ENCODE results near the gene FBXW8. TPM values are rescaled to one million over a fixed set of nuclear protein-coding genes. Genes with fewer than 3 reads are reported as not detected.

Gene FBXW8
- total and polyA plus RNA-seq, 2 donors (not counting 3 experiments of a cell fraction or from before 2014, with no cell fraction given) = 15.4 TPM

Other genes with a start within 250 kb of the FBXW8 start
- gene SPRING1, start 172.9 kb upstream of the FBXW8 start, total RNA-seq = 40.4 and 50.0 TPM in 2 replicates
- gene SPRING1, start 172.9 kb upstream of the FBXW8 start, polyA plus RNA-seq = 17.5 and 20.2 TPM in 2 replicates
- 5.1 and 6.6 TPM in 2 replicates for gene RNFT2, start 172.6 kb upstream of the FBXW8 start, total RNA-seq
- 1.4 and 1.7 TPM in 2 replicates for gene RNFT2, start 172.6 kb upstream of the FBXW8 start, polyA plus RNA-seq
- not detected in 2 replicates for gene HRK, start 29.5 kb upstream of the FBXW8 start, total RNA-seq
- gene HRK, start 29.5 kb upstream of the FBXW8 start, polyA plus RNA-seq = not detected in 2 replicates
- gene TESC, start 188.5 kb downstream of the FBXW8 start, total RNA-seq = 0.40 TPM in 1 of 2 replicates, not detected in the other
- gene TESC, start 188.5 kb downstream of the FBXW8 start, polyA plus RNA-seq = 0.26 and 0.40 TPM in 2 replicates

Measured in endothelial cell of umbilical vein (primary cell).